Skeletal muscle cell (primary cell): Measurements from ENCODE around the gene DPH1.

Source experiments
- DNase-seq: peaks from one replicate; pipeline ENCODE4 v3.0.0-alpha.2; 2010; ENCODE audit warnings: low read depth
- H3K4me3 ChIP-seq: 2 replicates; pipeline ENCODE4 v1.5.1; 2011; ENCODE audit warnings: low read depth, mild to moderate bottlenecking, control low read depth, low read length, moderate library complexity

DPH1 gene

DNA sequence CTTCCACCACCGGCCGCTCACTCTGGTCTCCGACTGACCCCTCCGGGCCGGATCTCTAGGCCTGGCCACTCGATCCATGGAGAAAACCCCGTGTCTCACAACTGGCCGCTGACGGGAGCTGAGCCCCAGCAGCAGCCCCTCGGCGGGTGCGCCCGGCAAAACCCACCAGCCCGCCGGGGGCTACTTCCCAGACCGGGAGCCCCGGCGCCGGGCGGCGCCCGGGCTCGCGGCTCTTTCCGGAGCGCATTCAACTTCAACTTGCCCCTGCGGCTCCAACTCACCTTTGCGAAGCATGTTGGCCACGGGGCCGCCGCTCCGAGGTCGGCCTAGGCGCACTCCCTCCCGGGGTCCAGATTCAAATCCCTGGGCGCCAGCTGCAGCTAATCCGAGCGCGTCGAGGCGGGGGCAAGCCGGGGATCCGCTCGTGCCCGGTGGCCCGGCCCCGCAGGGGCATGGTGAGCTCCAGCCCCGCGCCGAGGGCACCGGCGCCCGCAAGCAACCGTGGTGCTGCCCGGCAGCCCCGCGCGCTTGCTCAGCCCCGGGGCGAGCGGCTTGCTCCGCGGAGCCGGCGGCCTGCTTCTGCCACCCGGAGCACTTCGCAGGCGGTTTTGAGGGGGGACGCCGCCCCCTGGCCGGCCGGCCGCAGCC lies 5.3 kb upstream of the DPH1 start:
- no peak for DNase-seq
- H3K4me3 ChIP-seq = peak overlapping the region; percentile 47

DNA sequence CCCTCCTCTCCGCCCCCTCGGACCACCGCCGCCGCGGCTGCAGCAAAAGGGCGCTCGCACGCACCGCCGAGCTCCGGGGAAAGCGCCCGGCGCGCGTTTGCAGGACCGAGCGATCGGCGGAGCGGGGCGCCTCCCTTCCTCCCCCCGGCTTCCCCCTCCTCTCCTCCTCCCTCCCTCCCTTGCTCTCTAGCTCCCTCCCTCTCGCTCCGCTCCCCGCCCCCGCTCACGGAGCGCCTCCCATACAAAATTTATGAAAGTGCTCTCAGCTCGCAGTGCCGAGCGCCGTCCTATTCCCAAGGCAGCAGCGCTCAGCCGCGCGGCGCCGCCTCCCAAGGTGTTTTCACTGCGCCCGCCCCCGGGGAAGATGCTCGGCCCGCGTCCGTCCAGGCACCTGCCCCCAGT lies 4.7 kb upstream of the DPH1 start, which contains the start of gene RTN4RL1:
TSS of gene RTN4RL1 (minus strand) at position 115 of the 402 bp plus-strand sequence. CDS start 469 bp downstream, outside the sequence.
- DNase-seq = no peak
- H3K4me3 ChIP-seq = peak within 1 kb of the TSS; percentile 47

DNA sequence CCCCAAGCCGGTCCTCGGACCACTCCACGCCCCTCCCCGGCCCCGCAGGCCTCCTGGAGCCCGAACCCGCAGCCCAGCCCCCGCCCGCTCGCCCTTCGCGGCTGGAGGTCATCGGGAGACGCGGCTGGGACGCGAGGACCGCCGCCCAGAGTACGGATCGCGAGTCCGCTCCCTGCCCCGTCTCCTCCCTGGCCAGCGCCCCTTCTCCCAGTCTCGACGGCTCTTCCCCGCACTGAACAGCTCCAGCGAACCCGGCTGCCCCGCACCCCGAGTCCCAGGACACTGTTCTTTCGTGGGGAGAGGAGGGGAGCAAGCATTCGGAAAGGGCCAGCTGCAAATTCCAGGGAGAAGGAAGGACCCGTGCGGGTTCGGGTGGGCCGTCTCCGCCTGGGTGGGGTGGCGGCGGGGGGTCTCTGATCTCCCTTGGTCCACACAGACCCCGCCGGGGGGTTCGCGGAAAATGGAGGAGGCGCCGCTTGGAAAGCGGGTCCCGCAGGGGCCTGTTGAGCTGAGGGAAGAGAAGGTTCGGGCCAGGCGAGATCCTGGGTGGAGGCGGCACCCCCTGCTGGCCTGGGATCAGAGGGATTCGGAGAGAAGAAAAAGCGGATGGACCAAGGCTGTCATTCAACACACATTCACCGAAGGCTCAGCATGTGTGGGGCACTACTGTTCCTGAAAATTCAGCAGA lies 4.2 kb upstream of the DPH1 start:
- H3K4me3 ChIP-seq = peak overlapping the region; percentile 47
- DNase-seq = no peak

DNA sequence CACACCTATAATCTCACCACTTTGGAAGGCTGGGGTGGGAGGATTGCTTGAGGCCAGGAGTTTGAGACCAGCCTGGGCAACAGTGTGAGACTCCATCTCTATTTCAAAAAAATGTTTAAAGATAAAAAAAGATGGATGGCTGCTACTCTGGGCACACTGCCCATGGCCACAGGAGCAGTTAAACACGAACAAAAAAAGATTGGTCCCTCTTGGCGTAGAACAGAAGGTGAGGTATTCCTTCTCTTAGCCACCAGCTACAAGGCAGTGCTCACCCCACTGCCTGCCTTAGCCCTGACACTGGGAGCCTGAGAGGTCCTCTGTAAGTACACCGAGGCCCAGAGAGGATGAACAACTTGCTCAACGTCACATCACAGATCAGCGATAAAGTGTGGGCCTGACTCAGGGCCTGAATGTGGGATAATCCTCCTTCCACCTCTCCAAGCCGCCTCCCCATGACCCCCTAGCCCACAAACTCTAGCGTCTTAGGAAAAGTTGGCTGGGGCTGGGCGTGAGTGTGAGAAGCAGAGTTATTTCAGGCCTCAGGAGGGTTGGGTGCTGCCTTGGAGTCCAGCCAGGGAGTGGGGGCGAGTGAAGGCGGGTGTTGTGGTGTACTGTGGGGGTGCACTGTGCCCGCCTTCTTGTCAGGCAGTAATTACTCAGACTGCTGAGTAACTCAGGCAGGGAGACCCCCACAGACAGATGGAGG lies 2.3 kb upstream of the DPH1 start:
- no peak overlapping the region for H3K4me3 ChIP-seq
- DNase-seq = no peak

DNA sequence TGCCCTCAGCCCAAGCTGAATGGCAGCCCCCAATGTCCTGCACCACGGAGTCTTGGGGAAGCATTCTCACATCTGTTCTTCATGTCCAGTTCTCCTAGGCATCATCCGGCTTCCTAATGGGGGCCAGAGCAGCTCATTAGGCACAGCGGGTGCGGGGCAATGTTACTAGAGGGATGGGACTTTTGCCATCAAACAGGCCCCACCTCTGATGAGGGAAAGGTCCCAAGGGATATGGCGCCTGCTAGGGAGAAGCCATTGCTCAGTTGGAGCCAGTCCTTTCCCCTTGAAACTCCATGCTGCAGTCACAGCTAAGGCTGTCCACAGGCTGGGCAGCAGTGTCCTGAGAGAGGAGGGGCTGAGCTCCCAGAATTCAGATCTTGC lies 1.7 kb upstream of the DPH1 start:
- H3K4me3 ChIP-seq = no peak overlapping the region
- DNase-seq = no peak

DNA sequence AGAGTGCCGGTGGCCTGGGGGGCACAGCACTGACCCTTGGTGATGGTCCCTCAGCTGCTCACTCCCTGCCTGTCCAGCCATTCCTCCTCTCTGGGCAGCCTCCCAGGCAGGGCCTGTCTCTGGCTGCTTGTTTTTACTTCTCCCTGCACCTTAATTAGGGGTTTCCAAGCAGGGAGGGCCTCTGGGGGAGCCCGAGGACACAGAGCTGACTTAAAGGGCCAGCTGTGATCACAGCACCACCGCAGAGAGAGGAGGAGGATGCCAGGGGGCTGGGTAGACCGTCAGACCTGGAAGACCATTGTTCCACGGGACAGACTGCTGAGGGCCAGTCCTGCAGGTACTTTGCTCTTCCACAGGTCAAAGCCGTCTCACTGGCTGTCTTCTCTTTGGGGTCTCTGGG lies 1.2 kb upstream of the DPH1 start:
- no peak overlapping the region for H3K4me3 ChIP-seq
- no peak for DNase-seq

DNA sequence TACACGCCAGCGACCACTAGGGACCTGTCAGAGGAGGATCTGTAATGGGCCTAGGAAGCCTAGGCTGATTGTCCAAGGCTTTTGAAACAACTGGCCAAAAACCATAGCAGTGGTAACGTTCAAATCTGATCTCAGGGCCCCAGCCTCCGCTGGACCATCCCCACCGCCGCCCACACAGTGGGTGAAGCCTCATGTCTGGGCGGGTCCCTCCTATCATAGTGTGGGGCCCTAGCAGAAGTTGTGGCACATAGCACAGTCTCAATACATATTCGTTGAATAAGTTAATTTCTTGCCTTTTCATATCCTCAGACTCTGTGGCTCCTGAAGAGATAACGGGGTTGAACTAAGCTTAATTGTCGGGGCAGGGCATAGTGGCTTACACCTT lies 818 bp downstream of the DPH1 start:
- no peak for DNase-seq
- peak overlapping the region; percentile 100 for H3K4me3 ChIP-seq

DNA sequence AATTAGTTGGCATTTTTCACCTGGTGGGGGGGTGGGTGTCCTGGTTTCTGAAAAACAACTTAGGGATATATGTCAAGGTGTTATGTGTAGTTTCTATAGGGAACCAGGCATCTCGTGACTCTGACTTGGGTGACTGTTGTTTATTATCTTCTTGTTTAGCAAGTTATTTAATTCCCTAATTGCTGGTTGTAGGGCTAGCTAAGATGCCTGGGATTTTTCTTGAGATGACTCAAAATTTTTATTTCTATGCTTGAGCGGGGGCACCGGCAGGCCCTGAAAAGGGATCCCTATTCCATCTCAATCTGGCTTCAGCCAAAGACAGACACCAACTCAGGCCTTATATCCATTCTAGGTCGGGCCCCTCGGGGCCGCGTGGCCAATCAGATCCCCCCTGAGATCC lies 3.2 kb downstream of the DPH1 start:
- no peak for DNase-seq
- H3K4me3 ChIP-seq = no peak overlapping the region

DNA sequence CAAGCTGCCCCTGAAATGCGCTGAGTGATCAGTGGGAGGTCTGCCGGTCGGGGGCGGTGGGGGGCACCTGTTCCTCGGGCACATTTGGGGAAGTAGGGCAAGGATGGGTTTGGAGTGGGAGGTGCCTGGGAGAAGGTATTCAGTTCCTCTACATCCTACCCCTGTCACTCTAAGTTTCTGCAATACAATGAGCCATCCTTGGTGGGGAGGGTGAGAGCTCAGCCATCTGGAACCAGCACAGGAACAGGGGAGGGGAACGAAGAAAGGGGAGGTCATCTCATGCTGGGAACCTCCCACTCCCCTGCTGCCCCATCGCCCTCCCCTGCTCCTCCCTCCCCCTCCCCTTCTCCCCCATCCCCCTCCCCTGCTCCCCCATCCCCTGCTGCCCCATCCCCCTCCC lies 4.2 kb downstream of the DPH1 start:
- H3K4me3 ChIP-seq = no peak overlapping the region
- no peak for DNase-seq

DNA sequence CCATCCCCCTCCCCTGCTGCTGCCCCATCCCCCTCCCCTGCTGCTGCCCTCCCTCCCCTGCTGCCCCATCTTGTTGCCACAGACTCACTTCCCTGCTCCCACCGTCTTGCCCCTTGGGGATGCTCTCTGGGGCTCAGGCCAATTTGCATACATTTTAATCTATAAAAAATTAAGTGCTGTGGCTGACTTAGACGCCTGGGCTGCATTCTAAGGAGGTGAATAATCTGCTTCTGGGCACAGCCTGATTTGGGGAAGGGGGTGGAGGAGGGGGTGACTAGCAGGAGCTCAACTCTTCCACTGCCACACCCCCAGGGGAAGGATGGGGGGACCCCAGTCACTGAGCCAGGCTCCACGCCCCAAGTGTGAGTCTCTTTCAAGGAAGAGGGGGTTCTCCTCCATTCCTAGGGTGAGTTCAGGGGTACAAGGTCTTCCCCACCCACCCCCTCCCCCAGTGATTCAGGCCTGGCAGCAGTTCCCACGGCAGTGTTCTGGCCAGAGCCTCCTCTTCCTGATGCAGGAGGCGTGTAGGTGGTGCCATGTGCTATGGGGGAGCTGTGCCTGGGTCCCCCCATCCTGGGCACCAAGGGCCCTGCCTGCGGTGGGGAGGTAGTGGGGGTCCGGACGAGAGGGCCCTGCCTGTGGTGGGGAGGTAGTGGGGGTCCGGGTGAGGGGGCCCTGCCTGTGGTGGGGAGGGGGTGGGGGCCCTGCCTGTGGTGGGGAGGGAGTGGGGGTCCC lies 5.0 kb downstream of the DPH1 start:
- peak; percentile 82 for DNase-seq

DNA sequence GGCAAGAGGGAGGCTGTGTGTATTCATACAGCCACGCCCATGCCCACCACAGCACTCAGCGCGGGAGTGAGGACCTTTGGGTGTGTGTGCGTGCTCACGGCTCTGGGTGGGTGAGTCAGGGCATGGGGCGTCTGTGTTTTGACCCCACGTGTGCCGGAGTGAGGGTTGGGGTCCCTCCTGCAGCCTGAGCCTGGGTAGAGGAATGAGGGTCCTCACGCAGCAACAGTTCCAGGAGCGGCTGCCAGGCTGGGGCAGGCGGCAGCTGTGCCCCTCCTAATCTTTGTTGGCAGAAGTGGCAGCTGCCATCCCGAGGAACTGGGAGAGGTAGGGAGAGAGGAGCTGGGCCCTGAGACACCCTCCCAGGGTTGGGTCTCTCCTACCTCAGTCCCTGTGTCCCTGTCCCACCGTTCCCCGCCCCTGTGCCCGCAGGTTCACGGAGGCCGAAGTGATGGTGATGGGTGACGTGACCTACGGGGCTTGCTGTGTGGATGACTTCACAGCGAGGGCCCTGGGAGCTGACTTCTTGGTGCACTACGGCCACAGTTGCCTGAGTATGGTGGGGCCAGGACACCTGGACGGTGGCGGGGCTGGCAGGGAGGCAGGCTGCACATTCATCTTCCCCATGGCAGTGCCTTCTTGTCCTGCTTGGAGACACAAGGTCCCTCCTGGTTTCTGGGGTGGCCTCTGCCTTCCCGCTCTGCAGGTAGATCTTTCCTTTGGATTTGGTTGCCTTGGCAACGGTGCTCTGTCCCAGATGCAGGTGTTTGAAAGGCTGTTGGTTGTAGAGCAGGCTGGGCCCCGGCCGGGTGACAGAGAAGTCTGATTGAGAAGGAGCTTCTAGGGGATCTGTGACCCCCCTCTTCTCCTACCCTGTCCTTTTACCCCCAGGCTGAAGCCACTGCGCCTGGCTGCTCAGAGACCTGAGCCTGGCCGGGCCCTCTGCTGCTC lies 5.9 kb downstream of the DPH1 start:
- no peak overlapping the region for H3K4me3 ChIP-seq
- no peak for DNase-seq

More for the DNA sequence above, 5.0 kb downstream of the DPH1 start:
- H3K4me3 ChIP-seq = no peak overlapping the region

DNA sequence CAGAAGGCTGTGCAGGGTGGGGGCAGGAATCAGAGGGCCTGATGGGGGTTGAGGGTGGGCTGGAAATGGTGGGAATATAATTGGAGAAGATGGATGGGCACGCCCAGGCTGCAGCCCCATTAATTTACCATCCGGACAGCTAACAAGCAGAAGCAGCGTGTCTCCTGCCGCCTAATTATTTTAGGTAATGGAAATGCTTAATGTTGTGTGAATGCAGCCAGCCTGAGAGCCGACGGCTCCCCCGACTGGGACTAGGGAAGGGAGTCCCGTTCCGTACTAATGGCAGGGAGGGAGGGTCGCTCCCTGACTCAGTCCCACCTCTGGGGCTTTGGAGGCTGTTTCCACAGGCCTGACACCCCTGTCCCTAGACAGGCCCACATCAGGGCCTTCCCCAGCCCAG lies 7.2 kb downstream of the DPH1 start:
- no peak overlapping the region for H3K4me3 ChIP-seq
- DNase-seq = no peak

DNA sequence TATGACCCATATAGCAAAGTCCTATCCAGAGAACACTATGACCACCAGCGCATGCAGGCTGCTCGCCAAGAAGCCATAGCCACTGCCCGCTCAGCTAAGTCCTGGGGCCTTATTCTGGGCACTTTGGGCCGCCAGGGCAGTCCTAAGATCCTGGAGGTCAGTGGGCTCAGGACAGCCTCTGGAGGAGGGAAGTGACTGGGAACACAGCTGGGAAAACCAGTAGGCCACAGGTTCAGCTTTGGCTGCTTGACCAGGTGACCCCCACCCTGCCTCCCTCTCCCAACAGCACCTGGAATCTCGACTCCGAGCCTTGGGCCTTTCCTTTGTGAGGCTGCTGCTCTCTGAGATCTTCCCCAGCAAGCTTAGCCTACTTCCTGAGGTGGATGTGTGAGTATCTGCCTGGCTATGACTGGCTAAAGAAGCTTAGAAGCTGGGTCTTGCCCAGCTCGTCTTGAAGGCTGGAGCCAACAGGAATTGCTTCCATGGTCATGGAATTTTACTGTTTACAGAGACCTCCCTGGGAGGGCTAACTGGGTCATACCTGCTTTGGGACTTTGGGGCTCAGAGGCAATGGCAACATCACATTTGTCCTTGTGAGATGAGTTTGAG lies 10.4 kb downstream of the DPH1 start:
- no peak for DNase-seq
- no peak overlapping the region for H3K4me3 ChIP-seq

DNA sequence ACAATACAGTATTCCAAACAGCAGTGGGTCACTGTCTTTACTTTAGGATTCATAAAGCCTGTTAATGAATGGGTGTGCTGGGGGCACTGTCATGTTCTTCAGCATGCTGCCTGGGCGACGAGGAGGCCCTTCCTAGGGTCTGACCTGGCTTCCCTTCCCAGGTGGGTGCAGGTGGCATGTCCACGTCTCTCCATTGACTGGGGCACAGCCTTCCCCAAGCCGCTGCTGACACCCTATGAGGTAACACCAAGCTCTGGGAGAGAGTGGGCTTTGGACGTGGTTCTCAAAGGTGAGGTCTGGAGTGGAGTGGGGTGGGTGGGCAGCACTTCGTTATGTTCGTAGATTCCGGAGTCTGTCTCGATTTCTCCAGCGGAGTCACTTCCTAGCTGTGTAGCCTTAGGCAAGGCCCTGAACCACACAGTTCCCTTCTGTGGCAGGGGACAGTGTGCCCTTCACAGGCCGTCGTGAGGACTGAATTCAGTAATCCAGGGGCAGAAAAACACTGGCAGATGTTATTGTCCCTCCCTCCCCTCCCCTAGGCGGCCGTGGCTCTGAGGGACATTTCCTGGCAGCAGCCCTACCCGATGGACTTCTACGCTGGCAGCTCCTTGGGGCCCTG lies 11.1 kb downstream of the DPH1 start:
- peak overlapping the region; percentile 74 for H3K4me3 ChIP-seq
- DNase-seq = no peak

DNA sequence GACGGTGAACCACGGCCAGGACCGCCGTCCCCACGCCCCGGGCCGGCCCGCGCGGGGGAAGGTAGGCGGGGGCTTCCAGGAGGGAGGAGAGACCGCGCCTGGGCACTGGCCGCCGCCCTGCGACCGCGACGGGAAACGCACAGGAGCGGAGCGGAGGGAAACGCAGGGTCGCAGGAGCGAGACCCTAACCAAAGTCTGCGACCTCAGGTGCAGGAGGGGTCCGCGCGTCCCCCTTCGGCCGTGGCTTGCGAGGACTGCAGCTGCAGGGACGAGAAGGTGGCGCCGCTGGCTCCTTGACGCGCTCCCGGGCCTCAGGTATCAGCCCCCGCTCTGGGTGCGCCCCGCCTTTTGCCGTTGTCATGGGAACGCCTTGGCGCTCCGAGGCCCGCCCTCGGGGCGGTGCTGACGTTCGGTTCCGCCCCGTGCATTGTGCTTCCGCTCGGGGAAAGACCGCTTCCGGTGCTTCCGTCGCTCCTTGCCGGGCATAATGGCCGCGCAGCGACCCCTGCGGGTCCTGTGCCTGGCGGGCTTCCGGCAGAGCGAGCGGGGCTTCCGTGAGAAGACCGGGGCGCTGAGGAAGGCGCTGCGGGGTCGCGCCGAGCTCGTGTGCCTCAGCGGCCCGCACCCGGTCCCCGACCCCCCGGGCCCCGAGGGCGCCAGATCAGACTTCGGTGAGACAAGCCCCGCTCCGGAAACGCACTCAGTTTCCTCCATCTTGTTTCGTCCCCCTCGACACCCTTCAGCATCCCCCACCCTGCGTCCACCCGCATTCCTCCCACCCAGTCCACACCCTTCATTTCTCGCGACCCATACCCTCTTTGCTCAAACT lies 11.8 kb downstream of the DPH1 start, which contains the start of gene OVCA2:
TSS of gene OVCA2 (plus strand) at position 462 of the 829 bp plus-strand sequence. CDS start at position 488, 26 bp downstream.
- peak; percentile 79 for DNase-seq

DNA sequence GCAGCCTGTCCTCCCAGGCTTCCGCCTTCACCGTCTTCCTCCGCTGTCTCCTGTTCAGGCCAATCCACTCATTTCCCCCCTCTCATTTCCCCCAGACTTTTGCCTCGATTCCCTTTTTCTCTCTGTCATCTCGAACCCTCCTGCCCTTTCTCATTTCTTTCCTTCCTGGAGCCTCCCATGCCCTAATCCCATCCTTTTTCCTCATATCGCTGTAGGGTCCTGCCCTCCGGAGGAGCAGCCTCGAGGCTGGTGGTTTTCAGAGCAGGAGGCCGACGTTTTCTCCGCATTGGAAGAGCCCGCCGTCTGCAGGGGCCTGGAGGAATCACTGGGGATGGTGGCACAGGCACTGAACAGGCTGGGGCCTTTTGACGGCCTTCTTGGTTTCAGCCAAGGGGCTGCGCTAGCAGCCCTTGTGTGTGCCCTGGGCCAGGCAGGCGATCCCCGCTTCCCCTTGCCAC lies 12.5 kb downstream of the DPH1 start:
- no peak for DNase-seq
- peak overlapping the region; percentile 74 for H3K4me3 ChIP-seq

More for the DNA sequence above, 11.8 kb downstream of the DPH1 start, which contains the start of gene OVCA2:
- peak within 1 kb of the TSS; percentile 74 for H3K4me3 ChIP-seq

DNA sequence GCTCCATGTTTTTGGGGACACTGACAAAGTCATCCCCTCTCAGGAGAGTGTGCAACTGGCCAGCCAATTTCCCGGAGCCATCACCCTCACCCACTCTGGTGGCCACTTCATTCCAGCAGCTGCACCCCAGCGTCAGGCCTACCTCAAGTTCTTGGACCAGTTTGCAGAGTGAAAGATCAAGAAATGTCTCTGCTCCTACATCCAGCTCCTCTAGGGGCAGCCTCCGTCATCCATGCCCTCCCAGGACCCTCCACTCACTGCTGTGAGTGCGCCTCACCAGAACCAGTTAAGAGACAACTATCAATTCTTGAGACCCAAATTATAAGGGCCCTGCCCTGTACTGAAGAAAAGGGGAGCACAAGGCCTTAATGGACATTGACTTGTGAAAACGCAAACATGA lies 13.0 kb downstream of the DPH1 start:
- peak overlapping the region; percentile 74 for H3K4me3 ChIP-seq
- DNase-seq = no peak
